NCI-H2227 treated with DMSO at 0.1 percent for 48 hours (cell line): ENCODE data around the gene CCDC90B.
"Not testable (repeated sequence)": the region's sequence is repeated elsewhere in the genome, so short reads cannot be mapped to it uniquely, and the experiment has no call there.

Experiments used
- DNase-seq: peaks from one replicate; lab custom pipeline; 2025; lab: John Stamatoyannopoulos, UW

The CCDC90B gene

DNA sequence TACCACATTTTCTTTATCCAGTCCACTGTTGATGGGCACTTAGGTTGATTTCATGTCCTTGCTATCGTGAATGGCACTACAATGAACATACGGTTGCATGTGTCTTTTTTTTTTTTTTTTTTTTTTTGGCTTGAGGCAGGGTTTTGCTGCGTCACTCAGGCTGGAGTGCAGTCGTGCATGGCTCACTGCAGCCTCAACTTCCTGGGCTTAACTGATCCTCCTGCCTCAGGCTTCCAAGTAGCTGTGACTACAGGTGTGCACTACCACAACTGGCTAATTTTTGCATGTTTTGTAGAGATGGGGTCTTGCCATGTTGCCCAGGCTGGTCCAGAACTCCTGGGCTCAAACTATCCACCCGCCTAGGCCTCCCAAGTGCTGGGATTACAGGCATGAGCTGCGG, 1.5 kb upstream of the CCDC90B start:
- DNase-seq, result no peak

- no peak for DNase-seq
These were observed 906 bp downstream of the CCDC90B start for GRCh38 chr11:83285151-83285770.

DNA sequence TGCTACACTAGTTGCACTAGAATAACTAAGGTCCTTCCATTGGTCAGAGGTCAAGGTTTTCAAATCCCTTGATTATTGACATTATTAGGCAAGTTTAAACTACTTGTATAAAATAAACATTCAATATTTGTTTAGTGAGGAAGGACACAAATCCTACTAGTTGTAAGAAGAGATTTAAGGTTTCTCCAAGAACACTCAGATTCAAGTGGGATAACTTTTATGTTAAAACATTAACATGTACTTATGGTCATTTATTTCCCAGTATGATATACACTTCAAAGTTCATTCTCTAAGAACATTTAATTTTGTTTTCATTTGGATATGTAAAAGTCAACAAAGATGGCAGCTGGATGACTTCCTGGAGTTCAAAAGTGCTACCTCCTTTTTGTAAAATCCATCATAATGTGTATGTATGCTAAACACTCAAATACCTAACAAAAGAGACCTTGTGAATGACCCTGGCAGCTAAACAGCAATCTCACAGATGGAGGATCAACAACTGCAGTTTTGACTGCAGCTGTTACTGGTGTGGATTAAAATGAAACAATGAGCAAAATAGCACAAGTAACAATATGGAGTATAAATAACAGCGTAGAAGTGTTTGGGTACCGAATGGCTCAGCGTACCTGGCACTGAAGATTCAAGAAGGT, 1.5 kb downstream of the CCDC90B start:
- no peak for DNase-seq

DNA sequence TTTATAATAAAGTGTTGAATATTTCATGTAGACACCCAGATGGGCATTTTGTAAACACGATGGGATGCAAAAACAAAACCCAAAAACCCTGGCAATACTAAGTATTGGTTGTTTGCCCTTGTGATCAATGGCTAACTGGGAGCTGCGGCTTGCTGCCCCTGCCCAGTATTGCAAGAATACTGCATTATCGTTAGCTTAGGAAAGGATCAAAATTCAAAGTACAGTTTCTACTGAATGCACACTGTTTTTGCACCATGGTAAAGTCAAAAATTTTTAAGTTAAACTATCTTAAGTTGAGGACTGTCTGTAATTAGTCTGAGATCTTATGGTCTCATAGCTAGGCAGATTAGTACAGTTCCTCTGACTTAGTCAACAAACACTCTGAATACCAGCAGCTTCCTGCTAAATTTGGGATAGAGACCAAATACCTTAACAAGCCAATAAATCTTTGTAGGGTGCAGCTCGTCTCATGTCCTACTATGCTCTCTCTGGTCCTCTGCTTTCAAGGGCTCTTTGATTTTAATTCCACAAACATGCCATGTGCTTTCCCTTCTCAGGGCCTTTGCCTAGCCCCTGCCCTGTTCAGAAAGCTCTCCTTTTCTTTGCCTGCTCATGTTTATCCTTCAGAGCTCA, 4.0 kb downstream of the CCDC90B start:
- DNase-seq, result no peak

DNA sequence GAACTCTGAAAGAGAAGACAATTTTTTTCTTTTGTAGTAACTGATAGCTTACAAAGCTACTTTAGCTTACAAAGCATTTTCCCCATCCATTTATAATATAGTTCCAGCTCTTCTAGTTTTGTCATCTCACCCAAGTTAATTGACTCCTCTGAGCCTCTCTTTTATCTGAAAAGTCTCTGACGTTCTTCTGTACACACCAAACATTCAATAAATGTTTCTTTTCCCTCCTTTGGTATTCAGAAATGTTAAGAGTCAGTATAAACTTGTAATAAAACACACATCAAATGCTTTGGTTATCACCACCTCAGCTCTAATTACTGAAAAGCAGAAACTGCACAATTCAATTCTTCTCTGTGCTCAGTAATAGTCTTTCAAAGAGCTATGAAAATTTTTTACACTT, 5.9 kb downstream of the CCDC90B start:
- DNase-seq, result no peak

DNA sequence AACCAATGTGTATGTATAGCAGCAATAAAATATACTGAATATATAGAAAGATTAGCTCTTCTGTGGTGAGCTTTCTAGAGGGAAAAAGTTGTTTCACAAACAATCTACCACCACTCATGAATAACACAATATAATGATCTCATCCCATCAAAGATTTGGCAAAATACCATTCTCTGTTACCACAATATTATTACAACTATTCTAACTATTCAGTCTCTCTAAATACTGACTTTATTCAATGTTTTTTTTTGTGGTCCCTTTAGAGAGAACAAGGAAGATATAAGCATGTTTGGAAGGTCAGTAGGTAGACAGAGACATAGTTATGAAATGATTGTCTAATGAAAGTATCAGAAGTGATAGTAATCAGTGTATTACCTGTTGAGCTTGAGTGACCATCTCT, 7.8 kb downstream of the CCDC90B start:
- DNase-seq, result no peak

- no peak for DNase-seq
These were observed 10.1 kb downstream of the CCDC90B start for GRCh38 chr11:83275888-83276641.

GRCh38 chr11:83272627-83273026, 13.5 kb downstream of the CCDC90B start:
- DNase-seq, result no peak

- not testable (repeated sequence) for DNase-seq
These were observed 14.4 kb downstream of the CCDC90B start for GRCh38 chr11:83271734-83272133.

DNA sequence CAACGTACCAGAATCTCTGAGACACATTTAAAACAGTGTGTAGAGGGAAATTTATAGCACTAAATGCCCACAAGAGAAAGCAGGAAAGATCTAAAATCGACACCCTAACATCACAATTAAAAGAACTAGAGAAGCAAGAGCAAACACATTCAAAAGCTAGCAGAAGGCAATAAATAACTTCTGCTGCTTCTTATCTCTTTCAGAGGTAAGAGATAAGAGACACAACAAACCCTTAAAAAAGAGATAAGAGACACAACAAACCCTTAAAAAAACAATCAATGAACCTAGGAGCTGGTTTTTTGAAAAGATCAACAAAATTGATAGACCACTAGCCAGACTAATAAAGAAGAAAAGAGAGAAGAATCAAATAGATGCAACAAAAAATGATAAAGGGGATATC, 17.1 kb downstream of the CCDC90B start:
- DNase-seq, result not testable (repeated sequence)

- no peak for DNase-seq
These were observed 20.8 kb downstream of the CCDC90B start for GRCh38 chr11:83265331-83265730.

DNA sequence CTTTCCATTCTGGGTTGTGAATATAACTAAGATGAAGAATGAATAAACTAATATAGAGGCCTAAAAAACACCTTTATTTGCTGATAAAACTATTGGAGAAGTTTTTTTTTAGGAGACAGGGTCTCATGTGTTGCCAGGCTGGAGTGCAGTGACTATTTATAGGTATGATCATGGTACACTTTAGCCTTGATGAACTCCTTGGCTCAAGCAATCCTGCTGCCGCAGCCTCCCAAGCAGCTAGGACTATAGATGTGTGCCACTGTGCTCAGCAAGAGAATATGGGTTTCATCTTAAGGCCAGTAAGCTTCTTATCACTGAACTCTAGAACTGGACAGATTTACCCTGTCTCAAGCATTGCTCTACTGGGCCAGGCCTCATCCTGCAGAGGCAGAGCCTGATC, 26.6 kb downstream of the CCDC90B start:
- DNase-seq, result no peak

- DNase-seq, result no peak
These were observed 28.4 kb downstream of the CCDC90B start for GRCh38 chr11:83257761-83258168.

DNA sequence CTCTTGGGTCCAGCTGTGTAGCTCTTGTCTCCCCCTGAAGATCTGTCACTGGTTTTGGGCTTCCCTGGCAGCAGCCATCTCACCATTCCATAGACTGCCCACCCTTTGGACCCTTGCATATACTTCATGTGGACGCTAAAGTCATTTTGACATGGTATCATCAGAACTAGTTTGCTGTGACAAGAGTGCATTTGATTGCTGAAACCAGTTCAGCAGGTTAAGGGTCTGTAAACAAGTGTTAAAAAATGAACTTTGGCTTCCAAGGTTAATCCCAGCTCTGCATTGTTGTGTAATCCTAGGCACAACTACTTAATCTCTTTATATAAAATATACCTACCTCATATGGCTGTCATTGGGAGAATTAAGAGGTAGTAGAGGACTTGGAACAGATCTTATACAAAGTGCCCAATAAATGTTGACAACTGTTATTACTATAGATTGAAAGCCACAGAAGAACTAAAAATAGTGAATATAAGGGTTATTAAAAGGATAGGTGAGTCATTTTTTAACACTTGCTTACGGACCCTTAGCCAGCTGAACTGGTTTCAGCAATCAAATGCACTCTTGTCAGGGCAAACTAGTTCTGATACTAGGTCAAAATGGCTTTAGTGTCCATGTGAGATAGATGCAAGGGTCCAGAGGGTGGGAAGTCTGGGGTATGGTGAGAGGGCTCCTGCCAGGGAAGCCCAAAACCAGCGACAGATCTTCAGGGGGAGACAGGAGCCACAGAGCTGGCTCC, 29.4 kb downstream of the CCDC90B start:
- DNase-seq, result no peak

DNA sequence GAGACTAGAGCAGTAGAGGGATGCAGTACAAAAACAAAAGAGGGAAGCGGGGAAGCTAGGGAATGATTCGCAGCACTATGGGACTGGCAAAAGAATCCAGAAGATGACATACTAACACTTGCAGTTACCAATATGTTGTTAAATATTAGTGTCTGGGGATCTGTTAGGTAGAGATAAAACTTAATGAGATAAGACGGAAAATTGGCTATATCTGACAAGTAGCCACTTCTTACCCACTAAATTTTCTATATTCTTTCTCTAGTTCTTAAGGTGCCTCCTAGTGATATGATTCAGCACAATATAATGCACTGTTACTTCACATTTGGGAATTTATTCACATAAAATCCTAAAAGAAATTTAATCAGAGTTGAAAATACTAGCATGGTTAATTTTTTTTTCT, 30.8 kb downstream of the CCDC90B start:
- no peak for DNase-seq

- DNase-seq, result no peak
These were observed 33.2 kb downstream of the CCDC90B start for GRCh38 chr11:83252941-83253340.

DNA sequence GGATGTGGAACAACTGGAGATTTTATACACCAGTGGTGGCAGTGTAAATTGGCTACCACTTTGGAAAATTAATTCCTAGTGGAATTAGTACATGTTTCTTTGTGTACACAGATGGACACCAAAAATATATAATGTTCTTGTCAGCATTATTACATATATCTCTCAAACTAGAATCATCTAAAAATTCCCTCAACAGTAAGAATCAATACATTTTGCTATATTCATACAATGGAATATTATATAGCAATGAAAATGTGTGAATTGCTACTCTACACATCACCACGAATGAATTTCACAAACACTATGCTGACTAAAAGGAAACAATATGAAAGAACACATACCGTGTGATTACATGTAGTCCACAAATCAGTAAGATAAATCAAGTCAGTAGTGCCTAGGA, 33.9 kb downstream of the CCDC90B start:
- no peak for DNase-seq

GRCh38 chr11:83249972-83250593, 36.1 kb downstream of the CCDC90B start:
- DNase-seq, result peak; percentile 3

GRCh38 chr11:83249445-83249844, 36.7 kb downstream of the CCDC90B start:
- DNase-seq, result no peak

DNA sequence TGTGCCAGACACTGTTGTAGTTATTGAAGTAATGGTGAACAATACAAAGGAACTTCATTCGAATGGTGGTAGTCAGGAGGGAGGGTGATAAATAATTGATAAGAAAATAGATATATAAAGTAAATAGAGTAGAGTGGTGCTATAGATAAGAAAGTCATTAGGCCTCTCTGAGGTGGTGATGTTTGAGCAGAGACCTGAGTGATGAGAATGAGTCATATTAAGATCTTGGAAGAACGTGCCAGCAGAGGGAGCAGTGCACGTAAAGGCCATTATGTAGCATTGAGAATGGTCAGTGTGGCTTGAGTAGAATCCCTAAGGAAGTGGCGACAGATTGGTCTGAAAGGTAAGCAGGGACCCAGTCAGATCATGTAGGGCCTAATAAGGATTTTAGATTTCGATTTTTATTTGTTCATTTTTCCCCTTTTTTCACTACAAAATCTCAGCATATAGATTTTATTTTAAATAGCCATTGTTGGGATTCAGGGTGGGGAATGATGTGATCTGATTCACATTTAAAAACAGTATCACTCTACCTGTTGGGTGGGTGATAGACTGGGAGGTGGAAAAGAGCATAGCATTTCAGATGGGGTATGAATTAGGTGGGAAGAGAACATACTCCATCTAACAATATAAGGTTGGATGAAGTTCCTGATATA, 44.7 kb downstream of the CCDC90B start:
- DNase-seq, result peak; percentile 25

- no peak for DNase-seq
These were observed 48.1 kb downstream of the CCDC90B start for GRCh38 chr11:83238111-83238510.
